Left renal pelvis (tissue), 4 donors: Measurements from ENCODE around the gene CDK18. TPM values are rescaled to one million over a fixed set of nuclear protein-coding genes. Genes with fewer than 3 reads are reported as not detected.

Experiments
- DNase-seq, 4 donors: peaks; one replicate each; pipeline ENCODE4 v3.0.0-alpha.2; 2013; ENCODE audit warnings: low read depth in 4 of 4, low spot score in 3 of 4
- polyA plus RNA-seq, 4 donors: library from polyadenylated mRNA; unstranded; fragments of 120-200 nt; gene quantifications; one replicate each; pipeline ENCODE4 v1.2.1, GENCODE V29; 2013; ENCODE audit not compliant: insufficient read length in 4 of 4

The CDK18 gene
- polyA plus RNA-seq, 4 donors, result 14.1 to 40.3 (median 25.5) TPM

DNA sequence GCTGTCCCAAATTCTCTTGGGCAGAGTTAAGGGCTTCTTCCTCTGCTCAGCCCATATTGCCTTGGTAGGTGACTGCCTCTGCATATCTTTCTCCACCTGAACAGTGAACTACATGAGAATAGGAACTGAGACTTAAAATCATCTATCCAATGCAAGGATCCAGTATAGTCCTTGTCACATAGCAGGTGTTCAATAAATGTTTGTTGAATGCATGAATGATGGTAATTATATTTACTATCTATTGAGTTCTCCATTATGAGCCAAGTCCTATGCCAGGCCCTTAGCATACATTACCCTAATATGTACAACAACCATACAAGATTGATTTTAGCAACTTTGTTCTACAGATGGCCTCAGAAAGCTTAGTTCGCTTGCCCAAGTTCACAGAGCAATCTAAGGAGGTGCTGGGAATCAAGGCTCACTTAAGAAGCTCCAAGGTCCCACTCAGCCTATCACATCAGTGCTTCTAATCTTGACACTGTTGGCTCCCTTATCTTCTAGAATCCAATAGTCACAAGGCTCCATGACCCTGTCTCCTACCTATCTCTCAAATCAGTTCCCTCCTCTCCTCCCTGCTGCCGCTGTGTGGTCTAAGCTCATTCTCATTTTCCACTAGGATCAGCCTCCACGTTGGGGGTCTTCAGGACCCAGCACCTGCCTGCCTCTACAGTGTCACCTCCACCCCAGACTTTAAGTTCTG is 2.2 kb upstream of the CDK18 start:
- no peak for DNase-seq

DNA sequence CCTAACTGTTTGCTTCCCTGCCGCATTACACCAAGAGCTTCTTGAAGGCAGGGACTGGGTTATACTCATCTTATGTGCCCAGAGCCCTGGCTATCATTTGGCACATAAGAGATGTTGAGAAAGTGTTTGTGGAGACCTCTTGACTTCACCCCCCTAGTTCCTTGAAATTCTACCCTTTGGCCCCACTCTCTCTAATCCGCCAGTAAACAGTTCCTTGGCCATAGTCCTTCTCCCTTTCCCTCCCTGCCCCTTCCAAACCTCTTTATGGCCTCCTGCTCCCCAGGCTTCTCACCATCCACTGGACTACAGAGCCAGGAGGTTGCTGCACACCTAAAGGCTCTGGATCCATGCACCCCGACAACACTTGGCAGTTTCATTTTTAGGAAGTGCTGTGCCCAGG is 1.5 kb upstream of the CDK18 start:
- no peak for DNase-seq

DNA sequence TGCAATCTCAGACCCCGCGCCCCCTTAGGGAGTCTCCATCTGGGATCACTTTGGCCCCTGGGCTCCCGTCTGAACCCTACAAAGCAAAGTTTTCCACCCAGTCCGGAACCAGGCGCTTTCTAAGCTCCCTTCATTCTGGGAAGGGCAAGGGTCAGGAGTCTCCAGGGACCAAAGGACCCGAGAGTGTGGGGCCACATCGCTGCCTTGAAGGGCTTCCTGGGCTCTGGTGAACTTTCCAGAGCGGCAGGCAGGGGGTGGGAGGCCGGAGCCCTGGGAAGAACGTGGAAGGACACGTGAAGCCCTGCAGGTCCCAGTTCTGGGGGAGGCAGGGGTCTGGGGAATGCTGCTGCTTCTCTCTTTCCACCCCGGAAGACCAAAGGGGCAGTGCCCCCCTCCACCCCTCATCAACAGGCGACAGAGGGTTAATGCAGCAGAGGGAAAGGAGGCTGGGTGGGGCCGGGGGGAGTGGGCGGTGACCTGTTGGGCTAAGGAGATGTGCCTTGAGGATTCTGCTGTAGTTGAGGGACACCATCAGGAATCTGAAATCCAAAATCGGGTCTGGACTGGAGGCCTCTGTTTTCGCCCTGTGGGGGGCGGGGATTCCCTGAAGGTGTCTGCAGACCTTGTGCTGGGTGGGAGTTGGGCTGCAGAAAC is 734 bp downstream of the CDK18 start:
- no peak for DNase-seq

DNA sequence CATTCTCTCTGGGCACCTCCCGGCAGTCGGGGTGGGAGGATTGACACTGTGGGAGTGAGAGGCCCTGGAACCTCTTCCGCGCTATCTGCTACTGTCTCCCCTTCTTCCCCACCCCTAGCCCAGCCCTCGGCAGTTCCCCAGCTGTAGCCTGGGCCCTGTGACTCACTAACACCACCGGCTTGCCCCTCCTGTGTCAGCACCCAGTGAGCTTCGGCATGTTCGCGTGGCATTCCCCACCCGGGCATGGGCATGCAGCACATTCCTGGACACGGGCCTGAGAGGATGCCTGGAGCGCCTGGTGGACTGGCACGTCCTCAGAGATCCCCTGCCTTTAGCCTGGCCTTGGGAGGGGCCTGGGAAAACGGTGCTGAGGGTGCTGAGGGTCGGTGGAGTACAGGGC is 1.3 kb downstream of the CDK18 start:
- no peak for DNase-seq

DNA sequence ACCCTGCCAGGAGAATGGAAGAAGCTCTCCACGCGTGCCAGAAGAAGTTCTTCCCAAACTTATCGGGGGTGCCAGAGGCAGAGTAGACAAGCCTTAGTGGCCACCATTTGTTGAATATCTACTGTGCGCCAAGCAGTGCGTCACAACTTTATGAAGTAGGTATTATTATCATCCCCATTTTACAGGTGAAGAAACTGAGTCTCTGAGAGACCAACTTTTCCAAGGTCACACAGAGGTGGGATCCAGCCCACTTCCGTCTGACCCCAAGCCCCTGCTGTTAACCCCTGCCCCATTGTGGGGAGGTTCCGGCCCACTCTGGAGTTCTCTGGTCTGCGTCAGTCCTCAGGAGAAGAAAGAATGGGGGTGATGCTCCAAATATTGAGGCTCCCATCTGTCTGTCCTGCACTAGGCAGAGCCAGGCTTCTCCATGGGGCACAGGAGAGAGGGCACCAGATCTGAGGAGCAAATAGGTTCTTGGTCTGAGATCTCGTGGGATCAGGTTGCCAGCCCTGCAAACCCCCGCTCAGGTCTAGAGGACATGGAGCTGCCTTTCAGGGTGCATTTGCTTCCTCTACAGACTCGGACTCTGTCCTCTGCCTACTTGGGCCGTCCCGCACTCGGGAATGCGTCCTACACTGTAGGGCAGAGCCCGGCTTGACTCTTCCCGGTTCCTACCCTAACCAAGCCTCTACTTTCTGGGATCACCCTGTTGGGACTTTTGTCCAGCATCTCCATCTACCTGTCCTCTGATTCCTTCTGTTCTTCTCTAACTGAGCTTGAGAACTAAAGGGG is 2.1 kb downstream of the CDK18 start:
- DNase-seq, result no peak

DNA sequence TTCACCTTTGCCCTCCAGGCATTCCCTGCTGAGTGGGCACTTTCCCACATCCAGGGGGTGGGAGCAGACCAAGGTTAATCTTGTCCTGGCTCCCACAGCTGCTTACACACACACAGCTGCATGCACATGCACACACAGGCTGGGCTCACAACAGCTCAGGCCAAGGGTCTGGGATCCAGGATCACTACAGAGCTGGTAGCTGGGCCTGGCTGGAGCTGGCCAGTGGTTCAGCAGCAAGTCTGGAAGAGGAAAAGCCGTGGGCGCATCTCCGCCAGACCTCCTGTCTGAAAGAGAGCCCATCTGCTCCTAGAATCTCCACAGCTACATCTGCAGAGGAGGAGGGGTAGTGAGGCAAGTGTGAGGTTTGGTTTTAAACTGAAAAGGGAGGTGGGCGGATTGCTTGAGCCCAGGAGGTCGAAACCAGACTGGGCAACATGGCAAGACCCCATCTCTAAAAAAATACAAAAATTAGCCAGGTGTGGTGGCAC is 3.8 kb downstream of the CDK18 start:
- DNase-seq, result no peak

DNA sequence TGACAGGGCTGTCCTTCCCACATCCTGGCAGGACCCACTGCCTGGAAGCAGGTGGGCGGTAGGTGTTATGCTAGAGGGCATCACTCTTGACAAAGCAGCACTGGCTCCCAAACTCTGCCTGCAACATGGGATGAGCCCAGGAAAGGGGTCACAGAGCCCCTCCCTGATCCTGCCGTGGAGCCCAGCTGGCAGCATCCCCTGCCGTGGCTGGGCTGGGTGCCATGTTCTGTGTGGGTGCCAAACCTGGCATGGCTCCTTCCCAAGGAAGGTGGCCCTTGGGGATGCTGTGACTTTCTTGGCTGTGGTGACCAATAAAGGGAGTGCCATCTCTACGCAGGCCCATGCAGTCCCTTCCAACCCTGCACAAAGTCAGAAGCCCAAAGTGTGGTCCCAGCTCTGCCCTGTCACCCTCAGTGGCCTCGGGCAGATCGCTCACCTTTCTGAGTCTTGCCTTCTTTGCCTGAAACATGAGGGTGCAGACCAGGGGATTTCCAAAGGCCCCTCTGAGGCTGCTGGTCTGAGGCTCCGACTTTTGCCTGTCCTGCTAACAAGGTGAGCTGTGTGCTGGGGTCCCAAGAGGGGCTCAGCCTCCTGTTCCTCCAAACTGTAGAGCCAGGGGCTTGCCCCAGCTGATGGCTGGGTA is 6.0 kb downstream of the CDK18 start:
- DNase-seq, result no peak

DNA sequence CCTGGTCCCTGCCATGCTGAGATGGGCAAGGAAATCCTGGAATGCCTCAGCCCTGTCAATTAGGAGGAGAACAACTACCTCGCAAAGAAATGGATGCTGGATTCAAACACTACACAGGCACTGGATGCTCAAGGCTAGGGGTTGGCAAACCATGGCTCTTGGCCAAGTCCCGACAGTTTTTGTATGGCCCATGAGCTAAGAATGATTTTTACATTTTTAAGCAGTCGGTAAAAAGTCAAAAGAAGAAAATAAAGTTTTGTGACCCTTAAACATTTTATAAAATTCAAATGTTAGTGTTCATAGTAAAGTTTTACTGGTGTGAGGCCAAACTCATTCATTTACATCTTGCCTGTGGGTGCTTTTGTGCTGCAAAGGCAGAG is 6.5 kb downstream of the CDK18 start:
- DNase-seq, result no peak

DNA sequence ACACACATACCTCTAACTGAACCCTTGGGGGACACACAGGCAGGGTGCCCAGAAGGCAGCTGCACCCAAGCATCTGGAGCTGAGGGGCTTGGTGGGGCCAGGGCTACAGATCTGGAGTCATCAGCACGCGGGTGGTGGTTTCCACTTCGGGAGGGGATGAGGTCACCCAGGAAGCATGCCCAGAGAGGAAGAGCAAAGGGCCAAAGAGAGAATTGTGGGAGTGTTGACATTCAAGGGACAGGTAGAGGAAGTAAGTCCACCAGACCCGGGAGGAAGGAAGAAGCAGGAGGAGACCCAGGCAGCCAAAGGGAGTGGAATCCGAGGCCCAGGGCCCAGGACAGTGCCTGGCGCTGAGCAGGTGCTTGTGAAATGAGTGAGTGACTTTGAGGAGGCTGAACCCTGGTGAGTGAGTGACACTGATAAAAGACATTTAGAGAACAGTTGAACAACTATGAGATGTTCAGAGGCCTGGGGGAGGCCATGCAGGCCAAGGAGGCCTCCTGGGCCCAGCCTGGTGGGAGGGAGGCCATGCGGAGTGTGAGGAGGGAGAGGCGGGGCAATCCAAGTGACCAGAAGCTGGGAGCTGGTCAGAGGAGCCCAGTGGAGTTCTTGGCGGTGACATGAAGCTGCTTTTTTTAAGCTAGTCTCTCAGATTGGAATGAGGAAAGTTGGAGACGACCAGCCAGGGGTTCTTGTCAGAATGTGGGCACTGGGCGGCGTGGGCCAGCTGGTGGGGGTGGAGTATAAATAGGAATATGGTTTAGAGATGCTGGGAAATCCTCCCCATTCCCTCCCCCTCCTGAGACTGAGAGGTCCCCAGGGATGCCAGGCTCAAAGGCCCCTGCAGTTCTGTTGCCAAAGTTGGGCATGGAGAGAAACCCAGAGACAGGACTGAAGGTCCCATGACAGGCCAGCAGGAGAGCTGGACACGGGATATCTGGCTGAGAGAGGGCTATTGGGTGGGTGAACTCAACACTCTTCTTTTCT is 7.9 kb downstream of the CDK18 start:
- DNase-seq, result no peak

DNA sequence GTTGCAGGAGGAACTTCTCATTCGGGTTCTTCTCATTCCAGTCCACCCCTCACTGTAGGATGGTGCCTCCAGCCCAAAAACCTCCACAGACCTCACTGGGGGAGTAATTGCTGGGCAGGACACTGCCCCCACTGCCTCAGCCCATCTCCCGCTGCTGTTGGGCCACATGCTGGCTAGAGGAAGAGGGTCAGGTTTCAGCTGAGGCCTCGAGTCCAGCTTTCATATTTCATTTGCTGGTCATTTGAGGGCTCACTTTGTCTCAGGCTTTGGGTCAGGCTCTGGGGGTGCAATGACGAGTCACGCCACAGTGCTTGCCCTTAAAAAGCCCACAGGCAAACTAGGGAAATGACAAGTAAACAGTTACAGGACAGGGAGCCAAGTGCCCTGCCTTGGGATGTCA is 9.3 kb downstream of the CDK18 start:
- no peak for DNase-seq

DNA sequence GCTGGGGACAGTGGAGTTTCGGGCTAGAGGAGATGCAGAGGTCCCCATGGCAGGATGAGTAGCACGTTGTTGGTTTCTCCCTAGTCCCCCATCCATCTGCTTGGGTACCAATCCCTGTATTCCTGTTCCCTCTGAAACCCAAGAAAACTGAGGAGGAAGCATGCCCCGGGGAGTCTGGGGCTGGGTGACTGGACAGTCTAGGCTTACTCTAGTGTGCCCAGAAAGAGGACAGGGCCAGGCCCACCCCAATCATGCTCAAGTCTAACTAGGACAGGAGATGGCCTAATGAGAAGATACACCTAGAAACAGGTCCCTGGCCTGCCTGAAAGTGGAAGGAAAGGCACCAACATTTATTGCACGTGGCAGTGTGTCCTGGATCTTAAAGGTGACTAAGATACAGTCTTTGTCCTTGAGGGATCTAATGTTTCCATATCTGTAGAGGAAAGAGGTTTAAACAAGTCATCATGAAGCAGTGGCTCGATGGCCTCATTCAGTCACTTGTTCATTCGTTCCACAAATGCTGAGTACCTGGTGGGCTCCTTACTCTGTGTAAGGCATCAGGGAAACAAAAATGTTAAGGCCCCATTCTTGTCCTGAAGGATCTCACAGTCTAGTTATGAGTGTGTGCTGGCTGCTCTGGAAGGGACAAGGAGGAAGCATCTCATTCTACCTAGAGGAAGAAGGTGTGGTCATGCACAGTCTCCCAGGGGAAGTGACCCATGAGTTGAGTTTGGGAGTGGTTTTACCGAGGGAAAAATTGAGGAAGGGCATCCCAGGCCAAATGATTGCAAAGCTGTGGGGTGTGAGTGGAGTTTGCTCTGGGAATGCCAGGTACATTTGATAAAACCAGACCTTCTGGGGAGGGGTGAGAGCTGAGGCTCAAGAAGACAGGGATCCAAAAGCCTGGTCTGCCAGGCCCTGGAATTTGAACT is 10.0 kb downstream of the CDK18 start:
- DNase-seq, result no peak

DNA sequence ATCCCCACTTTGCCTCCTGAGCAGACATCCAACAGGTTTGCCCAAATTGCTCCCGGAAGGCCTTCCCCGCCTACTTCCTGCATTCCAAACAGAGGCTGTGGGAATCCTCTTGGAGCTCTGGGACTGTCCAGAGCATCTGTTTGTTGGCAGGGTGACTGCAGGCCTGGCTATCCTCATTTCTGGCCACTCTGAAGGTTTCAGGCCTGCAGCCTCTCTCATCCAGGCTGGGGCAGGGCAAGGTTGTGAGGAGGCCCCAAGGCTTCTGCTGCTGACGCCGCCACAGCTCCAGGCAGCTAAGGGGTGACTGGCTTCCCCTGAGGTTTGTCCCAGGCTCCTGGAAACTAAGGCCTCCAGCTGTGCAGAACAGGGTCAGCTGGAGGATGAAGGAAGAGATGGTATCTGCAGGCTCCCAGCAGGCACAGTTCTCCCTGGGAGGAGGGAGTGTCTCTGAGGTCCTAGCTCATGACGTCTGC is 11.3 kb downstream of the CDK18 start:
- DNase-seq, result no peak

DNA sequence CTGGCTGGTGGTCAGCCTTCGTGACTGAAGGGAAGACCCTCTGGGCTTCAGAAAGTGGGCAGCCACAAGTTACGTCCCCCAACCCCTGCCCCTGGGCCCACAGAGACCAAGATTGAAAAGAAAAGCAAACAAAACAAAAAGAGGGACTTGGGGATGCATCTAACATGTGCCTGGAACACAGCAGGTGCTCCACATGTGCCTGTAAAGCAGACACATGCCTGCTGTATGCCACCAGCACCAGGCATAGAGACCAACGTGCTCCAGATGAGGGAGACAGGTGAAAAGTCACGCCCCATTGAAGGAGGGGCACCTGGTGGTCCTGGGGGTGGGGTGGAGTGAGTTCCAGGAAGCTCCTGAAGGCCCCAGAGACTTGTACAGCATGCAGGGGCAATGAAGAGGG is 11.9 kb downstream of the CDK18 start:
- no peak for DNase-seq

DNA sequence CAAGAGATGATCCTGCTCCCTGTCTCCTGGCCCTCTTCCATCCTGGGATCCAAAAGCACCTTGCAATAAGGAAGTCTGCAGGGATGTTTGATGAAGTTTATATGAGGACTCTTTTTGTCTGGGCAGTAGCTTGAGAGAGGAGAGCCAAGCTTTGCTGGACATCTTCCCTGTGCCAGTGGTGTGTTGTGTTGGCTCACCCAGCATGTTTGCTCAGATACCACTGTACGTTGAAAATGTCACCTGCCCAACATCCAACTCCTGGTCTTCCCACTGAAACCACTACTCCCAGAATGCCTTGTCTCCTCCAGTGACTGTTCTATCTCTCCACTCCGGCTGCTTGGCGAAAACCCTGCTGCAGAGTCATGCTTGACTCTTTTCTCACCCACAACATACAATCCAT is 12.8 kb downstream of the CDK18 start:
- DNase-seq, result no peak

DNA sequence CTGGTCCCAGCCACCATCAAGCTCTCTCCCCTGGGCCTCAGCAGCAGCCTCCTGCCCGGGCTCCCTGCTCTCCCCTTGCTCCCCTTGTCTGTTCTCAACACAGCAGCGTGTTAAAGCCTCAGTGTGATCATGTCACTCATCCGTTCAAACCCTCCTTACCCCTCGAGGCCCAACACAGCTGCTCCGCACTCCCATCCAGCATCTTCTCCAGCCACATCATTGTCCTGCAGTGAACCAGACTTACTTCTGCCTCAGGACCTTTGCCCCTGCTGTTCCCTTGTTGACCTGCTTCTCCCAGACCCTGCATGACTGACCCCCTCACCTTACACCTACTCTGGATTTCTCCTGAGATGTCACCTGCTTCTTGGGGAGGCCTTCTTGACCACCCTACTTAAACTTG is 13.3 kb downstream of the CDK18 start:
- DNase-seq, result no peak

DNA sequence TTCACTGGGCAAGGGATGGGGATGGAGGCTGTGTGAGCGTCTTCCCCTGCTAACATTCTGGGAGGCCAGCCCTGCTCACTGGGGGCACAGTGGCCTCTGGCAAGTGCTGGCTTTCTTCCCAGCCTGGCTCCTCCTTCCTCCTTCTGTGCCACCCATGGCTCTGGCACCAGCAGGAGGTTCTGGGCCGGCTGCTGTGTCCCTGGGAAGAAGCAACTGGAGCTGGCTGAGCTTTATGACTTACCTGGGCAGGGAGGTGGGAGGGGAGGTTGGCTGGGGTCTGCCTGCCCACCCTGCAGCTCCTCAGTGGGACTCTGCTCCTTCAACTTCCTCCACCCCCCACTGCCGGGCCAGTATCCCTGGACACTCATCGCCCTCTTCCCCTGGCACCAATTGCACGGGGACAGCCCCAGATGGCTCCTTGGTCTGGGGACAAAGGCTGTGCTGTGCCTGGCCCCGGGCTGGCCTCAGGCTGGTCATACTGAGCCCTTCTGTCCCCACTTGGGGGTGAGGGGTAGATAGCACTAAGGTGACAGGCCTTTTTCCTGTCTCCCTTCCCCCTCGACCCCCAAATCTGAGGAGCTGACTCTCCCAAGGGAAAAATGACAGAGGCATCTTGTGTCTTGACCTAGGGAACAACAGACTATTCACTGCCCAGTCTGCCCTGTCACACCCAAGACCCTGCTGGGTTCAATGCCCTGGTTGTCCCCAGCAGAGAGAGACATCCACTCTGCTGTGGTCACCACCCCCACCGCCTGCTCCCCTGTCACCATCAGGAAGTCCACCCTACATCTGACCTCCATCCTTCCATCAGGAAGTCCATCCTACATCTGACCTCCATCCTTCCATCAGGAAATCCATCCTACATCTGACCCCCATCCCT is 14.4 kb downstream of the CDK18 start:
- no peak for DNase-seq

DNA sequence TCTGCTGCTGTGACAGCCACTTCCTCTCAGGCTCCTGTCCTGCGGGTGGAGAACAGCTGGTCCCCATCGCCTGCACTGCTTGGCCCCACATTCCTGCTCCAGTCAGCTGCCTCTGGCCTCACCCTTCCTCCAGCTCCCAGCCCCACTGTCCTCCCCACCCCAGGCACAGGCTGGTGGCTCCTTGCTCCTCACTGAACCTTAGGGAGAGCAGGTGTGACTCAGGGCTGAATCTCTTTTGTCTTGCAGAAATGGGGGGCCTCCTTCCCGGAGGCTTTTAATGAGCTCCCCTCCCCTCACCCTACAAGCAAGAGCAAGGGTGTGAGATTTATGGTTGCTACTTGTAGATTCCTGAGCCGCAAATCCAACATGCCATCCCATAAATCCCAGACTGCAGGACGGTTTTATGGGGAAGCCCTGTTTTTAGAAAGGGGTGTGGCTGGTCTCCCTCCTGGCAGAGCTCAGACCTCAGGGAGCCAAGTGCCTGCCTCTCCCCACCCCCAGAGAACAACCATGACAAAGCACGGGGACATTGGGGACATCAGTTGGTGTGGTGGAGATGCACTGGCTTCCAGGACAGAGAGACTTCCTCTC is 15.2 kb downstream of the CDK18 start:
- DNase-seq, result peak; percentile 63 to 77 (median 68)
